GM21390 (cell line): ENCODE data around the gene SIRPD.
"Not testable (repeated sequence)": the region's sequence is repeated elsewhere in the genome, so short reads cannot be mapped to it uniquely, and the experiment has no call there.

ENCODE experiments used
- ATAC-seq: cut with Tn5 transposase; IDR thresholded peaks from one replicate; pipeline ENCODE4 v1.9.1; 2021; ENCODE audit not compliant: unreplicated experiment

The SIRPD gene

DNA sequence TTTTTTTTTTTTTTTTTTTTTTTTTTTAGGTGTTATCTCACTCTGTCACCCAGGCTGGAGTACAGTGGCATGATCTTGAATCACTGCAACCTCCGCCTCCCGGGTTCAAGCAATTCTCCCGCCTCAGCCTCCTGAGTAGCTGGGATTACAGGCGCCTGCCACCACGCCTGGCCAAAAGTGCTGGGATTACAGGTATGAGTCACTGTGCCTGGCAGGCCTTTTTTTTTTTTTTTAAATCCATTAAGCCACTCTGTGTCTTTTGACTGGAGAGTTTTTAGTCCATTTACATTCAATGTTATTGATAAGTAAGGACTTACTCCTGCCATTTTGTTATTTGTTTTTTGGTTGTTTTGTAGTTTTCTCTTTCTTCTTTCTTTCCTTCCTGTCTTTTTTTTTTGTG is 60.1 kb downstream of the SIRPD start:
- not testable (repeated sequence) for ATAC-seq

DNA sequence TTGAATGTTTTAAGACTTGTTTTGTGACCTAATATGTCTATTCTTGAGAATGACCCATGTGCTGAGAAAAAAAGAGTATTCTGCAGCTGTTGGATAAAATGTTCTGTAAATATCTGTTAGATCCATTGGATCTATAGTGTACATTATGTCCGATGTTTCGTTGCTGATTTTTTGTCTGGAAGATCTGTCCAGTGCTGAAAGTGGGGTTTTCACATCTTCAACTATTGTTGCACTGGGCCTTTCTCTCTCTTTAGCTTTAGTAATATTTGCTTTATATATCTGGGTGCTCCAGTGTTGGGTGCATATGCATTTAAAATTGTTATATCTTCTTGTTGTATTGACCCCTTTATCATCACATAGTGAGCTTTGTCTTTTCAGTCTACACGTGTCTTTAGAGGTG is 60.6 kb downstream of the SIRPD start:
- ATAC-seq: no peak

DNA sequence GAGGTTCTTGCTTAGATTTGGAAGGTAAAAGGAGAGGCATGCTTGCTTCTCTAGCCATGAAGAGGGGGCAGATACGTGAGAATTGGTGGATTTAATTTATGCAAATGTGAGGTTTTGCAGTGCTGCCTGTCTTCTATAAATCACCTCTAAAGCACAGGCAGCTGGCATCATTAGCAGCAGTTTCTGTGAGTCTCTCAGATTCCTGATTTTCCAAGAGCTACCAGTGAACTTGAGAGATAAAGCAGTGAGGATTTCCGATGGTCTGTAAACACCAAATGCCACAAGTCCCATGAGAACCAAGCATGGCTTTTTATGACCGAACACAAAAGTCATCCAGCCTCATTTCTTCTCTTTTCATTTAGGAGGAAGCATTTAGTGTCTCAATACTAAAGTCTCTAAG is 63.1 kb downstream of the SIRPD start:
- no peak for ATAC-seq

DNA sequence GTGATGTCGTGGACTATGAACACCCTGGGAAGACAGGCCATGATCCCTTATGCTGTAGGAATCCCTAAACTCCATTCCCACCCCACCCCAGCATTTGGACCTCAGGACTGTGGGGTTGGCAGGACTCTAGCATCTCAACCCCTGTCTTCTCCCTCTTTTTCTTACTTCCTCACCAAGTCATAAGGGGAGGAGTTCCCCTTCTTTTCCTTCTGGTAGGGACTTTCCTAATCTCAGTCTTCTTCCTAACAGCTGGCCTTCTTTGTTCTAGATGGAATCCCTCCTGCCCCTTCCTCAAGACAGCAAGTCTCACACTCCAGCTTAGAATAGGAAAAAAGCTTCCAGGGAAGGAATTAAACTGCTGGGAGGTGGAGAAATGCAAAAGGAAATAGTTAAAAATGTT is 64.0 kb downstream of the SIRPD start:
- no peak for ATAC-seq

DNA sequence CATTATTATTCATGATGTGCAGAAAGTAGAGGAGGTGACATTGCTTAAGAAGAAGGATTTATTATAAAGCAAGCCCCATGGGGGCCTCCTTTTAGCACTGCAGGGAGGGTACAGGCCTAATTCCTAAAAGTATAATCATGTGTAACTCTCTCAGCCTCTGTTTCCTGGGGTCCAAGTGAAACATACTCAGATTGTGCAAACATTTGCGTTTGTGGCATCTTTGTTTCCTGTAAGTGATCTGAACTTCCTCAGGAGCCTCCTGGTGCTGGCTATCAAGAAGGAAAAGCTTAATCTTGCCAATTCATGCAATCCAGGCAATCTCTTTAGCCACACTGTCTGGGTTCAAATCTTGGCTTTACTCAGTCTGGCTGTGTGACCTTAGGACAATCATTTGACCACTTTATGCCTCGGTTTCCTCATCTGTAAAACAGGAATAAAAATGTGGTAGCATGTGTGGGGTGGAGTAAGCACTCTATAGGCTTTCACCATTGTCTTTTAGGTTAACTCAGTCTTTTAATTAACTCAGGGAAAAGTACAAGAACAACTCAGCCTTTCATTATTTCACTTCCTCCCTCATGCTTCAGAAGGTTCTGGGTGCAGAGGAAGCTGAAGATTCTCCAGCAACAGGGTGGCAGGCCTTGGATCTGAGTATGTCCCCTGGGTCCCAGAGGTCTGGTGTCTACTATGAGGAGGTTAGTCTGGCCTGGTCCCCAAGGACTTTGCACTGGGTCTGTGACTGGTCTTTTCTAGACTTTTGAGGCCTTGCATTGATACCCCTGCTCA is 65.5 kb downstream of the SIRPD start:
- ATAC-seq: no peak

DNA sequence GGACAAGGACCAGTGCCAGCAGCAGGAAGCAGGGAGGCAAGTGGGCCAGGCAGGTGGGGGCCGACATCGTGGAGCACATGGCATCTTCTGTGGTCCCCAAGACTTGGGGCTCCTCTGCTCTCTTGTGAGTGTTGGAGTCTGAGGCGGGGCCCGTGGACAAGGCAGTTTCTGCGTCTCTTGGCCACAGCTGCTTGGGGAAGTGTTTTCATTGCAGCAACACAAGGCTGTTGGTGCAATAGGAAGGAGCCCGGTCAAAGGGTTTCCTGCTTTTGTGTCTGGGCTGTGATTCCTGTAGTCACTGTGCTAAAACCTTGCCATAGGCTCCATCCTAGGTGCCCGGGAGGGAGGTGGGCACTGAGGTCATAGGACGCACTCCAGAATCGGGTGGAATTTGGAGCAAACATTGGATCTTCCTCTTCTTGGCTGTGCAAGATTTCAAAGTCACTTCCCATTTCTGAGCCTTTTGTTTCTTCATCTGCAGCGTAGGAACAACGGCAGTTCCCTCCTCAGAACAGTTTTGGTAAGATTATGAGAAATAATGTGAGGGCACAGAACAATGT is 66.1 kb downstream of the SIRPD start, which contains the start of gene SIRPB2:
SIRPB2 (minus strand) TSS at position 140 of the 560 bp plus-strand sequence; CDS start at position 79, 61 bp downstream.
- no peak for ATAC-seq

GRCh38 chr20:1490643-1491195 is 66.8 kb downstream of the SIRPD start:
- ATAC-seq: no peak

DNA sequence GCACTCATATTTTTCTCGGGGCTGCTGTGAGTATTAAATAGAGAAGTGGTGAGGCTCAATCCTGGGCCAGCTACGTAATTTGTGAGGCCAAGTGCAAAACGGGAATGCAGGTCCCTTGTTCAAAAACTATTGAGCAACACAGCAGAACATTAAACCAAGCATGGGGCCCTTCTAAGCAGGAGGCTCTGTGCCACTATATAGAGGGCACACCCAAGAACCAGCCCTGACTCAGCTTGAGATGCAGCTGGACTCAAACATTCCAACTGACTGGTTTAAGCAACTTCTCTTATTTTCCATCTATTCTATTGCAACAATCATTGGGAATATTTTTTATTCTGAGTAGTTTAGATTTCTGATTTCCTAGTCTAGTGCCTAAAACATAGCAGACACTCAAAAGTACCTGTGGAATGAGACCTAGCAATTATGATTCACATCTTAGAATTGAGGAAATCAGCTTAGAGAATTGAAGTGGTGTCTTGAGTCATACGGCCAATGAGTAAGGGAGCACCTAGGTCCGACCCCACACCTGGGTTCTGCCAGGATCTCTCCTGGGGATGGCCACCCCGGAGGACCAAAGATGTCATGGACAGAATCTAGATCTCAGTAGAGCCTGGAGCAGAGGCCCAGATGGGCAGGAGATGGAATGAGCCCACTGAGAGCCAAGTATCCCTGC is 67.6 kb downstream of the SIRPD start:
- no peak for ATAC-seq

DNA sequence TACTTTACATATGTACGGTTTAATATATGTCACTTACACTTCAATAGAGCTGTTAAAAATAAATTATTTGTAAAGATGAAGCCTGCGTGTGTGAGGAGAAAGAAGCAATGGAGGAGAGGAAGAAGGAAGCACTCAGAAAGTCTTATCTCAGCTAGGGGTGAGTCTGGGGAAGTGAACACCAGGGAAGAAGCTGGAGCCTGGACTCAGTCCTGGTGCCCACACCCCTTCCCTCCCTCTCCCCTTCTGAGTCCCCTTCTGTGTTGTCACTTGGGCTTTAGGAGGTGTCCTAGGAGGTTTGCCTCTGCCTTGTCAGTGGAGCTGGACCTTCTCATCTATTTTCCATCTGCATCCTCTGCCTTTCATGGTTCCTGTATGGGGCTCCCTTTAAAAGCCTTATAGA is 68.2 kb downstream of the SIRPD start:
- ATAC-seq: no peak

- no peak for ATAC-seq
These were observed 70.9 kb downstream of the SIRPD start for GRCh38 chr20:1486566-1486965.

DNA sequence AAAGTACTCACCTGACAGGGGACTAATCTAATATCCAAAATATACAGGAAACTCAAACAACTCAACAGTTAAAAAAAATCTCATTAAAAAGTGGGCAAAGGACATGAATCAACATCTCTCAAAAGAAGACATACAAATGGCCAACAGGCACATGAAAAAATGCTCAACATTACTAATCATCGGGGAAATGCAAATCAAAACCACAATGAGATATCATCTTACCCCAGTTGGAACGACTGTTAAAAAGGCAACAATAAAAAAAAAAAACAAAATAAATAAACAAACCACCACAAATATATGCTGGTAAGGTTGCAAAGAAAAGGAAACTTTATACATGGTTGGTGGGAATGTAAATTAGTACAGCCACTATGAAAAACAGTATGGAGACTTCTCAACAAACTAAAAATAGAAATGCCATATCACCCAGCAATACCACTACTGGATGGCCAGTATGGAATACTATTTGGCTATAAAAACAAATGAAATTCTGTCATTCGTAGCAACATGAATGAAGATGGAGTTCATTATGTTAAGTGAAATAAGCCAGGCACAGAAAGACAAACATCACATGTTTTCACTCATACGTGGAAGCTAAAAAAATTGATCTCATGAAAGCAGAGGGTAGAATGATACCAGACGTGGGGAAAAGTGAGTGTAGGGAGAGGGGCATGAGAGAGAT is 72.9 kb downstream of the SIRPD start:
- no peak for ATAC-seq
